Measurements from ENCODE around the gene NOX3.
"Not testable (repeated sequence)": the region's sequence is repeated elsewhere in the genome, so short reads cannot be mapped to it uniquely, and the experiment has no call there.

Gene NOX3

GRCh38 chr6:155452576-155452975 lies 3.1 kb downstream of the NOX3 start:
- H3K27ac ChIP-seq (ENCODE audit: low read length), result no peak overlapping the region
- no peak overlapping the region for H3K9ac ChIP-seq (ENCODE audit: low read length)
- TF ChIP-seq EZH2phosphoT487 (IDR thresholded peaks at IDR 0.05; ENCODE audit: low read depth) (no peak), CTCF (IDR thresholded peaks at IDR 0.05; ENCODE audit: low read depth, low read length) (no peak)
- no peaks in the 10 kb centered on the region for H3K9me3 ChIP-seq (ENCODE audit: insufficient read depth, low read length)
- H2AFZ ChIP-seq (ENCODE audit: low read depth, low read length), result no peak overlapping the region
- no peaks in the 10 kb centered on the region for H3K4me1 ChIP-seq (ENCODE audit: low read length)
- H3K4me2 ChIP-seq (ENCODE audit: low read length), result no peak overlapping the region
- H3K36me3 ChIP-seq (replicated peaks; ENCODE audit: low read depth, low read length), result no peaks in the 10 kb centered on the region
- H3K79me2 ChIP-seq (ENCODE audit: low read length), result no peaks in the 10 kb centered on the region
- peaks cover 3% of the 10 kb centered on the region; the same call in 1 of the 2 replicates for H3K27me3 ChIP-seq (ENCODE audit: low read depth, low read length)
- H4K20me1 ChIP-seq (ENCODE audit: insufficient read depth, low read length), result no peaks in the 10 kb centered on the region
- no peak overlapping the region for H3K4me3 ChIP-seq (ENCODE audit: low read length)

DNA sequence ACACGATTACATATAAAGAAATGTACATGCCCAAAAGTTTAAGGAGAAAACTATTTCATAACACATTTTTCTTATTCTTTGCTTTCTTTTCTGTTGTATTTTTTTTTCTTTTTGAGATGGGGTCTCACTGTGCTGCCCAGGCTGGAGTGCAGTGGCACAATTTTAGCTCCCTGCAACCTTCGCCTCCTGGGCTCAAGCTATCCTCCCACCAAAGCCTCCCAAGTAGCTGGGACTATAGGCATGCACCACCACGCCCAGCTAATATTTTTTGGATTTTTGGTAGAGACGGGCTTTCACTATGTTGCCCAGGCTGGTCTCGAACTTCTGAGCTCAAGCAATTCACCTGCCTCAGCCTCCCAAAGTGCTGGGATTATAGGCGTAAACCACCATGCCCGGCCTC lies 4.1 kb downstream of the NOX3 start:
- not testable (repeated sequence) for H3K79me2 ChIP-seq (ENCODE audit: low read length); H3K4me1 ChIP-seq (ENCODE audit: low read length); H3K9me3 ChIP-seq (ENCODE audit: insufficient read depth, low read length); H3K4me2 ChIP-seq (ENCODE audit: low read length); H3K9ac ChIP-seq (ENCODE audit: low read length); H3K36me3 ChIP-seq (replicated peaks; ENCODE audit: low read depth, low read length); H4K20me1 ChIP-seq (ENCODE audit: insufficient read depth, low read length); H3K27ac ChIP-seq (ENCODE audit: low read length); H3K4me3 ChIP-seq (ENCODE audit: low read length); H3K27me3 ChIP-seq (ENCODE audit: low read depth, low read length); H2AFZ ChIP-seq (ENCODE audit: low read depth, low read length)

DNA sequence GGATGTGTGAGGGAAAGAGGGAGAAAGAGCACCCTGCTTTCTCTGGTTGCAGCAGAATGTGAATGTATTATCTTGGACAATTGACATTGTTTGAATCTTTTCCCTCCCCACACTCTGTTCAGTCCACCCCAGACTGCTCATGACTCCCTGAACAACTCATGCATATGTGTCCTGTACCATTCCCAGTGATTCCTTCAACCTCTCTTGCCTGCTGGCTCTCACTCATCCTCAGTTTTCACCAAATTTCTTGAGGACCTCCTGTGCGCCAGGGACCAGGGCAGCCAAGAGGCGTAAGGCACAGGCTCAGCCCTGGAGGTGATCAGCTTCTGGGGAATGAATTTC lies 5.4 kb downstream of the NOX3 start:
- no peak for TF ChIP-seq CTCF (IDR thresholded peaks at IDR 0.05; ENCODE audit: low read depth, low read length)
- no peak for TF ChIP-seq EZH2phosphoT487 (IDR thresholded peaks at IDR 0.05; ENCODE audit: low read depth)
- H3K4me3 ChIP-seq (ENCODE audit: low read length), result no peak overlapping the region
- H4K20me1 ChIP-seq (ENCODE audit: insufficient read depth, low read length), result no peaks in the 10 kb centered on the region
- H3K4me1 ChIP-seq (ENCODE audit: low read length), result no peaks in the 10 kb centered on the region
- no peak overlapping the region for H2AFZ ChIP-seq (ENCODE audit: low read depth, low read length)
- no peaks in the 10 kb centered on the region for H3K27me3 ChIP-seq (ENCODE audit: low read depth, low read length)
- H3K4me2 ChIP-seq (ENCODE audit: low read length), result no peak overlapping the region
- no peak overlapping the region for H3K9ac ChIP-seq (ENCODE audit: low read length)
- no peak overlapping the region for H3K27ac ChIP-seq (ENCODE audit: low read length)
- H3K79me2 ChIP-seq (ENCODE audit: low read length), result no peaks in the 10 kb centered on the region
- H3K9me3 ChIP-seq (ENCODE audit: insufficient read depth, low read length), result no peaks in the 10 kb centered on the region
- no peaks in the 10 kb centered on the region for H3K36me3 ChIP-seq (replicated peaks; ENCODE audit: low read depth, low read length)

DNA sequence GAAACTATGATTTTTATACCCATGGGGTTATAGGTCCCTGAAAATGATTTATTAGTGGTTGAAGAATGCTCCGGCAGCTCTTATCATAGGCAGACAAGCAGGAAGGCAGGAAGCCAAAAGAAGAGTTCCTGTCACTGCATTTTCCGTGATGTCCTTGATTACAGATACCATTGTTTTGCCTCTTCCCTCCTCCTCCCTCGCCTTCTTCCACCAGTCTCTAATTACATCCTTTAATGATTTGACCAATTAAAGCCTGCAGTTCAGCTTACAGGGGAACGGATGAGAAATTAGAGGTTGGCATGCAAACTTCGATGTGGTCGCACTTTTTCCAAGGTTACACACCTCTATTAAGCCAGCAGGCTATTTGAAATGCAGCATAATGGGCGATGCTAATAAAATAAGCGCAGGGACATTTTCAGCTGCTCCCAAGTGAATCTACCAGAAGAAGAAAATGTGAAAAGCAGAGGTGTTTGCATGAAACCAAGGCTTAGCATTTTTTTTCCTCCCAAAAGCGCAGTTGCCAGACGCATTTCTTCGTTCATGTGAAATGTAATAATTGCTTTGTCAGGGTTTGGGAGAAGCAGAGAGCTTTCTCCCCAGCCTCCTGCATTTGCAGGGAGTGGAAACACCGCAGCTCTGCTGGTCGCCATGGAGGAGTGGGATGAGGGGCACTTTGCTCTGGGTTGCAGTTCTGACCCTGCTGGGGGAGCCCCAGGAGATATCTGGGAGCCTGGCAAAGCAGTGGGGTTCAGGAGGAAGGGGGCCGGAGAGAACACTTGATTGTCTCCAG lies 6.0 kb downstream of the NOX3 start:
- Histone ChIP-seq H3K9ac (ENCODE audit: low read length) (no peak overlapping the region), H3K79me2 (ENCODE audit: low read length) (no peaks in the 10 kb centered on the region), H3K4me3 (ENCODE audit: low read length) (no peak overlapping the region), H3K27ac (ENCODE audit: low read length) (no peak overlapping the region), H3K36me3 (replicated peaks; ENCODE audit: low read depth, low read length) (no peaks in the 10 kb centered on the region), H3K4me2 (ENCODE audit: low read length) (no peak overlapping the region), H3K4me1 (ENCODE audit: low read length) (no peaks in the 10 kb centered on the region), H2AFZ (ENCODE audit: low read depth, low read length) (no peak overlapping the region), H3K9me3 (ENCODE audit: insufficient read depth, low read length) (no peaks in the 10 kb centered on the region), H4K20me1 (ENCODE audit: insufficient read depth, low read length) (no peaks in the 10 kb centered on the region), H3K27me3 (ENCODE audit: low read depth, low read length) (no peaks in the 10 kb centered on the region)
- TF ChIP-seq EZH2phosphoT487 (IDR thresholded peaks at IDR 0.05; ENCODE audit: low read depth) (no peak), CTCF (IDR thresholded peaks at IDR 0.05; ENCODE audit: low read depth, low read length) (no peak)
